K562 (cell line): Measurements from ENCODE around the gene ITGAL. TPM values are rescaled to one million over a fixed set of nuclear protein-coding genes. Genes with fewer than 3 reads are reported as not detected.
A peak's percentile ranks its signal among the peaks of the same experiment; 100 is the strongest.

Experiments used
- CLOCK ChIP-seq: fragments of 250-450 bp; sonication (Bioruptor Pico); IDR thresholded peaks from 2 replicates; pipeline ENCODE4 v1.4.0; 2020; ENCODE audit warnings: mild to moderate bottlenecking, moderate library complexity, borderline replicate concordance
- GABPA ChIP-seq: fragments of 200-800 bp; sonication (Bioruptor generic); conservative IDR thresholded peaks from 2 replicates; pipeline ENCODE4 v1.6.1; 2016; ENCODE audit warnings: low read depth, missing genetic modification characterization, missing compliant biosample characterization
- ILK ChIP-seq: fragments of 450-650 bp; IDR thresholded peaks from 2 replicates; pipeline ENCODE4 v1.6.1; 2016; ENCODE audit warnings: missing genetic modification characterization, low read depth, mild to moderate bottlenecking, missing compliant biosample characterization, moderate library complexity, borderline replicate concordance
- MCM3 ChIP-seq: fragments of 450-650 bp; IDR thresholded peaks from 2 replicates; pipeline ENCODE4 v1.6.1; 2016
- MEIS2 ChIP-seq: fragments of 450-650 bp; IDR thresholded peaks from 2 replicates; pipeline ENCODE4 v1.6.1; 2014; ENCODE audit warnings: mild to moderate bottlenecking; ENCODE audit not compliant: partially characterized antibody
- NBN ChIP-seq: fragments of 450-650 bp; IDR thresholded peaks from 2 replicates; pipeline ENCODE4 v1.6.1; 2016; ENCODE audit warnings: low read depth, mild to moderate bottlenecking
- NCOA2 ChIP-seq, 2 experiments: fragments of 450-650 bp; IDR thresholded peaks; 2 replicates each; pipeline ENCODE4 v1.6.1; 2018; ENCODE audit warnings: mild to moderate bottlenecking in 2 of 2, moderate library complexity in 1 of 2; ENCODE audit not compliant: partially characterized antibody in 2 of 2
- POLR2AphosphoS5 ChIP-seq: IDR thresholded peaks from 2 replicates; pipeline ENCODE4 v1.6.1; 2011; ENCODE audit warnings: mild to moderate bottlenecking, low read depth, low read length, moderate library complexity; ENCODE audit not compliant: control insufficient read depth, insufficient read depth
- SNAPC5 ChIP-seq: fragments of 250-450 bp; sonication (Bioruptor Pico); IDR thresholded peaks from 2 replicates; pipeline ENCODE4 v1.8.0; 2021; ENCODE audit warnings: moderate library complexity, mild to moderate bottlenecking, inconsistent platforms
- SREBF2 ChIP-seq: sonication (generic); formaldehyde crosslinking; IDR thresholded peaks from 2 replicates; pipeline ENCODE4 v1.4.0; 2020; ENCODE audit warnings: mild to moderate bottlenecking, missing genetic modification reagents
- ZBTB8A ChIP-seq: fragments of 450-650 bp; IDR thresholded peaks from 2 replicates; pipeline ENCODE4 v1.6.1; 2018; ENCODE audit warnings: mild to moderate bottlenecking, moderate library complexity; ENCODE audit not compliant: partially characterized antibody
- ZFPM2 ChIP-seq: fragments of 250-450 bp; sonication (Bioruptor Pico); IDR thresholded peaks from 2 replicates; pipeline ENCODE4 v1.5.1; 2022; ENCODE audit warnings: mild to moderate bottlenecking
- ZNF134 ChIP-seq: fragments of 250-450 bp; sonication (Bioruptor Pico); conservative IDR thresholded peaks from 2 replicates; pipeline ENCODE4 v1.4.0; 2020
- polyA plus RNA-seq, 8 experiments: library from polyadenylated mRNA; depleted of rRNA in 4 of 8; stranded (reverse) in 5 of 8; unstranded in 3 of 8; fragments of >200 nt; fragmentation: Nextera tagmentation in 2 of 8; fragmentation: Illumina TruSeq in 1 of 8; extraction: Ambion mirVana in 2 of 8; extraction: Trizol in 1 of 8; gene quantifications; 2 replicates each; pipeline versions ENCODE4 v1.2.1 to v1.2.3, GENCODE V29; 2011 to 2014; ENCODE audit warnings: inconsistent platforms in 1 of 8, missing spikeins in 1 of 8
- total RNA-seq, 7 experiments: library from RNA; depleted of rRNA in 6 of 7; stranded (reverse); fragments of >200 nt in 6 of 7; fragmentation: Illumina TruSeq in 2 of 7; extraction: Trizol in 2 of 7; gene quantifications; 2 replicates each; pipeline versions ENCODE4 v1.2.1 to v1.2.3, GENCODE V29; 2011 to 2021; ENCODE audit warnings: low replicate concordance in 1 of 7
- TF ChIP-seq, protein P1 (sequence below), 2 experiments: fragments of 450-650 bp; conservative IDR thresholded peaks; 2 replicates each; pipeline ENCODE4 v1.6.1; 2017; ENCODE audit warnings: mild to moderate bottlenecking in 2 of 2, moderate library complexity in 2 of 2
- TF ChIP-seq, protein P2 (sequence below): sonication (generic); formaldehyde crosslinking; IDR thresholded peaks from 2 replicates; pipeline ENCODE4 v1.8.1; 2023; ENCODE audit warnings: mild to moderate bottlenecking, missing genetic modification reagents
- TF ChIP-seq, protein P3 (sequence below), 2 experiments: fragments of 450-650 bp in 1 of 2; sonication (generic) in 1 of 2; formaldehyde crosslinking in 1 of 2; IDR thresholded peaks in 1 of 2; conservative IDR thresholded peaks in 1 of 2; 2 replicates each; pipeline versions ENCODE4 v1.6.1 to v1.8.1; 2016 to 2023; ENCODE audit warnings: mild to moderate bottlenecking in 2 of 2, moderate library complexity in 2 of 2, inconsistent platforms in 1 of 2, missing genetic modification reagents in 1 of 2
- TF ChIP-seq, protein P4 (sequence below): sonication (generic); formaldehyde crosslinking; IDR thresholded peaks from 2 replicates; pipeline ENCODE4 v1.8.0; 2022; ENCODE audit warnings: mild to moderate bottlenecking, missing genetic modification reagents, borderline replicate concordance

ITGAL gene
- total and polyA plus RNA-seq, 9 of the 15 experiments (the other 6 are each of a cell fraction or from before 2014, with no cell fraction given): 0.01 to 0.53 TPM; not detected in 7

DNA sequence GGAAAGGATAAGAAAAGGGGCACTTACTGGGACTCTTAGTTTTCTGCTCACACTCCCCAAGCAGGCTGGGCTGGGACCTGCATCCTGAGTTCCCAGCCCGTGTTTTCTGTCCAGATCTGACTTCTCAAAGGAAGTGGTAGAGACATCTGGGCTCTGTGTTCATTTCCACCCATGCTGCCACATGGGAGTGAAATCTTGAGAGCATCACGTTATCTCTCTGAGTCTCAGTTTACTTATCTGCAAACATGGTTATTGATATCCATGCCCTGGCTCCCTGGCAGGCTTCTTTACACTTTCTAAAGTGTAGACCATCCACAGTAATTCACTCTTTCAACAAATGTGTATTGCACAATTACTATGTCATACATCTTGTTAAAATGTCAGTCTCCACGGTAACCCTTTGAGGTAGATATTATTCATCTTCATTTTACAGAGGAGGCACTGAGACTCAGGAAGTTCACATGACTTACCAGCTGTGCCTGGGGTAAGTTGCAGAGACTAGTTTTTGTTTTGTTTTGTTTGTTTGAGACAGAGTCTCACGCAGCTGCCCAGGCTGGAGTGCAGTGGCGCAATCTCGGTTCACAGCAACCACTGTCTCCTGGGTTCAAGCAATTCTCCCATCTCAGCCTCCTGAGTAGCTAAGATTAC, 95.6 kb downstream of the ITGAL start (continued):
- TF ChIP-seq CLOCK (CRISPR knock-in tag): no peak
- TF ChIP-seq ZFPM2 (CRISPR knock-in tag): no peak
- TF ChIP-seq, protein P1, sequence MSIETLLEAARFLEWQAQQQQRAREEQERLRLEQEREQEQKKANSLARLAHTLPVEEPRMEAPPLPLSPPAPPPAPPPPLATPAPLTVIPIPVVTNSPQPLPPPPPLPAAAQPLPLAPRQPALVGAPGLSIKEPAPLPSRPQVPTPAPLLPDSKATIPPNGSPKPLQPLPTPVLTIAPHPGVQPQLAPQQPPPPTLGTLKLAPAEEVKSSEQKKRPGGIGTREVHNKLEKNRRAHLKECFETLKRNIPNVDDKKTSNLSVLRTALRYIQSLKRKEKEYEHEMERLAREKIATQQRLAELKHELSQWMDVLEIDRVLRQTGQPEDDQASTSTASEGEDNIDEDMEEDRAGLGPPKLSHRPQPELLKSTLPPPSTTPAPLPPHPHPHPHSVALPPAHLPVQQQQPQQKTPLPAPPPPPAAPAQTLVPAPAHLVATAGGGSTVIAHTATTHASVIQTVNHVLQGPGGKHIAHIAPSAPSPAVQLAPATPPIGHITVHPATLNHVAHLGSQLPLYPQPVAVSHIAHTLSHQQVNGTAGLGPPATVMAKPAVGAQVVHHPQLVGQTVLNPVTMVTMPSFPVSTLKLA (conservative IDR thresholded peaks at IDR 0.05): no peak
- TF ChIP-seq SREBF2 (CRISPR knock-in tag): no peak
- TF ChIP-seq, protein P2, sequence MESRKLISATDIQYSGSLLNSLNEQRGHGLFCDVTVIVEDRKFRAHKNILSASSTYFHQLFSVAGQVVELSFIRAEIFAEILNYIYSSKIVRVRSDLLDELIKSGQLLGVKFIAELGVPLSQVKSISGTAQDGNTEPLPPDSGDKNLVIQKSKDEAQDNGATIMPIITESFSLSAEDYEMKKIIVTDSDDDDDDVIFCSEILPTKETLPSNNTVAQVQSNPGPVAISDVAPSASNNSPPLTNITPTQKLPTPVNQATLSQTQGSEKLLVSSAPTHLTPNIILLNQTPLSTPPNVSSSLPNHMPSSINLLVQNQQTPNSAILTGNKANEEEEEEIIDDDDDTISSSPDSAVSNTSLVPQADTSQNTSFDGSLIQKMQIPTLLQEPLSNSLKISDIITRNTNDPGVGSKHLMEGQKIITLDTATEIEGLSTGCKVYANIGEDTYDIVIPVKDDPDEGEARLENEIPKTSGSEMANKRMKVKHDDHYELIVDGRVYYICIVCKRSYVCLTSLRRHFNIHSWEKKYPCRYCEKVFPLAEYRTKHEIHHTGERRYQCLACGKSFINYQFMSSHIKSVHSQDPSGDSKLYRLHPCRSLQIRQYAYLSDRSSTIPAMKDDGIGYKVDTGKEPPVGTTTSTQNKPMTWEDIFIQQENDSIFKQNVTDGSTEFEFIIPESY: no peak
- no peak for TF ChIP-seq ILK (tag)
- no peak for TF ChIP-seq NBN
- TF ChIP-seq MEIS2: peak; percentile 87
- TF ChIP-seq SNAPC5 (CRISPR knock-in tag): no peak
- TF ChIP-seq MCM3: no peak
- TF ChIP-seq, protein P3, sequence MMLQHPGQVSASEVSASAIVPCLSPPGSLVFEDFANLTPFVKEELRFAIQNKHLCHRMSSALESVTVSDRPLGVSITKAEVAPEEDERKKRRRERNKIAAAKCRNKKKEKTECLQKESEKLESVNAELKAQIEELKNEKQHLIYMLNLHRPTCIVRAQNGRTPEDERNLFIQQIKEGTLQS (IDR thresholded peaks at IDR 0.05): 0 out of 2 replicates have a peak, but pooled peaks have one; percentile 17
- TF ChIP-seq, protein P3 (CRISPR knock-in tag; conservative IDR thresholded peaks at IDR 0.05): no peak
- TF ChIP-seq NCOA2 (IDR thresholded peaks at IDR 0.05; ENCODE audit: partially characterized antibody in 2 of 2): no peak
- TF ChIP-seq POLR2AphosphoS5: no peak
- TF ChIP-seq ZBTB8A: no peak
- TF ChIP-seq, protein P4, sequence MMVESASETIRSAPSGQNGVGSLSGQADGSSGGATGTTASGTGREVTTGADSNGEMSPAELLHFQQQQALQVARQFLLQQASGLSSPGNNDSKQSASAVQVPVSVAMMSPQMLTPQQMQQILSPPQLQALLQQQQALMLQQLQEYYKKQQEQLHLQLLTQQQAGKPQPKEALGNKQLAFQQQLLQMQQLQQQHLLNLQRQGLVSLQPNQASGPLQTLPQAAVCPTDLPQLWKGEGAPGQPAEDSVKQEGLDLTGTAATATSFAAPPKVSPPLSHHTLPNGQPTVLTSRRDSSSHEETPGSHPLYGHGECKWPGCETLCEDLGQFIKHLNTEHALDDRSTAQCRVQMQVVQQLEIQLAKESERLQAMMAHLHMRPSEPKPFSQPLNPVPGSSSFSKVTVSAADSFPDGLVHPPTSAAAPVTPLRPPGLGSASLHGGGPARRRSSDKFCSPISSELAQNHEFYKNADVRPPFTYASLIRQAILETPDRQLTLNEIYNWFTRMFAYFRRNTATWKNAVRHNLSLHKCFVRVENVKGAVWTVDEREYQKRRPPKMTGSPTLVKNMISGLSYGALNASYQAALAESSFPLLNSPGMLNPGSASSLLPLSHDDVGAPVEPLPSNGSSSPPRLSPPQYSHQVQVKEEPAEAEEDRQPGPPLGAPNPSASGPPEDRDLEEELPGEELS (CRISPR knock-in tag): no peak
- TF ChIP-seq ZNF134: no peak
- peak; percentile 23; the same call in 1 of the 2 replicates for TF ChIP-seq GABPA (tag)
